ENCODE measurements around the gene PROCA1. TPM values are rescaled to one million over a fixed set of nuclear protein-coding genes. Genes with fewer than 3 reads are reported as not detected.

The PROCA1 gene
- total and polyA plus RNA-seq, 2 of the 13 experiments (the other 11 are each of a cell fraction or from before 2014, with no cell fraction given): 0.73 to 1.5 TPM

GRCh38 chr17:28725660-28726225, 14.1 kb upstream of the PROCA1 start:
- ChIA-PET POLR2A (interaction anchor here (1.1 to 8.7 kb wide), 13 partner anchors 14 to 226 kb away, joined by 3 to 590 read pairs (median 14); partner anchors contain the start of genes BLTP2, ERAL1, FAM222B and PHF12), CTCF (ENCODE audit: low intra/inter-chr PET ratio, low total read pairs) (interaction anchor here (2.2 to 5.0 kb wide), 3 partner anchors 18 to 191 kb away, joined by 6 to 142 read pairs (median 14); partner anchors contain the start of gene TRAF4)
- in situ Hi-C loops (cut with HindIII; ENCODE audit: extremely low pct_ligation_motif_present, low pct_unique_long_range_greater_than_20kb): loop anchor here (25.0 kb wide), 1 partner anchor 387 kb away; no protein-coding TSS in a partner anchor
- WGBS (ENCODE audit: low lambda C conversion rate): 0% methylated on average over 15 of the region's 45 CpGs
- H3K4me1 ChIP-seq (ENCODE audit: insufficient read depth, low read length): peaks cover 62% of the 10 kb centered on the region
- peaks cover 30% of the 10 kb centered on the region for H3K79me2 ChIP-seq (ENCODE audit: insufficient read depth, low read length)
- H3K4me3 ChIP-seq (replicated peaks in 1 of 3; ENCODE audit: insufficient read depth in 1 of 3, low read depth in 2 of 3, low read length in 3 of 3): peak overlapping the region; percentile 48 to 90 (median 69)
- no peaks in the 10 kb centered on the region; a peak in 1 of 5 replicates for H3K27me3 ChIP-seq (ENCODE audit: control insufficient read depth in 1 of 2, insufficient read depth in 2 of 2, low read length in 2 of 2)
- no TSS peak for BruUV-seq (replicated peaks)
- peak overlapping the region; percentile 93 for H3K9ac ChIP-seq (ENCODE audit: insufficient read depth, low read depth, low read length)
- DNase-seq (ENCODE audit: low spot score) (peak; percentile 68), ATAC-seq (peak; percentile 59), FAIRE-seq (no peak)
- peak overlapping the region; percentile 88 for H3K27ac ChIP-seq (ENCODE audit: extremely low read length, insufficient read depth, low read length)
- peaks cover 8 to 37% of the 10 kb centered on the region in 2 experiments; a peak in 4 of 5 replicates for H3K36me3 ChIP-seq (replicated peaks in 1 of 2; ENCODE audit: control insufficient read depth in 1 of 2, insufficient read depth in 2 of 2, low read length in 2 of 2)
- H4K20me1 ChIP-seq (ENCODE audit: insufficient read depth, low read length): peaks cover 40% of the 10 kb centered on the region
- peak overlapping the region; percentile 82 for H3K4me2 ChIP-seq (ENCODE audit: low read depth, low read length)
- no peak overlapping the region for H2AFZ ChIP-seq (ENCODE audit: low read length)
- no peaks in the 10 kb centered on the region for H3K9me3 ChIP-seq (ENCODE audit: low read length)
- intact Hi-C loops (cut with micrococcal nuclease; ENCODE audit: unreplicated experiment): loop anchor here (2.0 kb wide), 2 partner anchors 27 to 41 kb away; no protein-coding TSS in a partner anchor
- no peak; the same call in 1 of the 2 replicates for TF ChIP-seq TARDBP (CRISPR knock-in tag; IDR thresholded peaks at IDR 0.05)
- TF ChIP-seq ZBTB39 (CRISPR knock-in tag; IDR thresholded peaks at IDR 0.05): no peak
- 0 out of 2 replicates have a peak, but pooled peaks have one; percentile 10 for TF ChIP-seq ESRRA (CRISPR knock-in tag; IDR thresholded peaks at IDR 0.05; ENCODE audit: low read depth)
- no peak for TF ChIP-seq NFRKB (IDR thresholded peaks at IDR 0.05)
- TF ChIP-seq RXRA (CRISPR knock-in tag; IDR thresholded peaks at IDR 0.05): no peak; the same call in none of the 2 replicates
- TF ChIP-seq, protein P1, sequence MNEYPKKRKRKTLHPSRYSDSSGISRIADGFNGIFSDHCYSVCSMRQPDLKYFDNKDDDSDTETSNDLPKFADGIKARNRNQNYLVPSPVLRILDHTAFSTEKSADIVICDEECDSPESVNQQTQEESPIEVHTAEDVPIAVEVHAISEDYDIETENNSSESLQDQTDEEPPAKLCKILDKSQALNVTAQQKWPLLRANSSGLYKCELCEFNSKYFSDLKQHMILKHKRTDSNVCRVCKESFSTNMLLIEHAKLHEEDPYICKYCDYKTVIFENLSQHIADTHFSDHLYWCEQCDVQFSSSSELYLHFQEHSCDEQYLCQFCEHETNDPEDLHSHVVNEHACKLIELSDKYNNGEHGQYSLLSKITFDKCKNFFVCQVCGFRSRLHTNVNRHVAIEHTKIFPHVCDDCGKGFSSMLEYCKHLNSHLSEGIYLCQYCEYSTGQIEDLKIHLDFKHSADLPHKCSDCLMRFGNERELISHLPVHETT (CRISPR knock-in tag; conservative IDR thresholded peaks at IDR 0.05): no peak
- peak; percentile 66 for TF ChIP-seq ZNF33B (CRISPR knock-in tag; IDR thresholded peaks at IDR 0.05)
- TF ChIP-seq ZNF800 (CRISPR knock-in tag; IDR thresholded peaks at IDR 0.05): peak; percentile 87; the same call in 1 of the 2 replicates
- TF ChIP-seq, protein P2, sequence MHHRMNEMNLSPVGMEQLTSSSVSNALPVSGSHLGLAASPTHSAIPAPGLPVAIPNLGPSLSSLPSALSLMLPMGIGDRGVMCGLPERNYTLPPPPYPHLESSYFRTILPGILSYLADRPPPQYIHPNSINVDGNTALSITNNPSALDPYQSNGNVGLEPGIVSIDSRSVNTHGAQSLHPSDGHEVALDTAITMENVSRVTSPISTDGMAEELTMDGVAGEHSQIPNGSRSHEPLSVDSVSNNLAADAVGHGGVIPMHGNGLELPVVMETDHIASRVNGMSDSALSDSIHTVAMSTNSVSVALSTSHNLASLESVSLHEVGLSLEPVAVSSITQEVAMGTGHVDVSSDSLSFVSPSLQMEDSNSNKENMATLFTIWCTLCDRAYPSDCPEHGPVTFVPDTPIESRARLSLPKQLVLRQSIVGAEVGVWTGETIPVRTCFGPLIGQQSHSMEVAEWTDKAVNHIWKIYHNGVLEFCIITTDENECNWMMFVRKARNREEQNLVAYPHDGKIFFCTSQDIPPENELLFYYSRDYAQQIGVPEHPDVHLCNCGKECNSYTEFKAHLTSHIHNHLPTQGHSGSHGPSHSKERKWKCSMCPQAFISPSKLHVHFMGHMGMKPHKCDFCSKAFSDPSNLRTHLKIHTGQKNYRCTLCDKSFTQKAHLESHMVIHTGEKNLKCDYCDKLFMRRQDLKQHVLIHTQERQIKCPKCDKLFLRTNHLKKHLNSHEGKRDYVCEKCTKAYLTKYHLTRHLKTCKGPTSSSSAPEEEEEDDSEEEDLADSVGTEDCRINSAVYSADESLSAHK (CRISPR knock-in tag; IDR thresholded peaks at IDR 0.05; ENCODE audit: borderline replicate concordance): no peak
- TF ChIP-seq HNF4G (IDR thresholded peaks at IDR 0.05; ENCODE audit: borderline replicate concordance, low read depth, low read length): no peak
- TF ChIP-seq HNF4G (CRISPR knock-in tag; IDR thresholded peaks at IDR 0.05; ENCODE audit: borderline replicate concordance, low read depth): peak; percentile 69
- peak; percentile 37; the same call in 1 of the 2 replicates for TF ChIP-seq ZNF510 (CRISPR knock-in tag; IDR thresholded peaks at IDR 0.05; ENCODE audit: low read depth)
- no peak for TF ChIP-seq TERF1 (CRISPR knock-in tag; IDR thresholded peaks at IDR 0.05)

All from HepG2 (cell line).